Measurements from ENCODE around the gene HENMT1. TPM values are rescaled to one million over a fixed set of nuclear protein-coding genes. Genes with fewer than 3 reads are reported as not detected.

Gene HENMT1
- total RNA-seq, 1 donor from 2014 or later: 0.98 TPM

- H3K4me3 ChIP-seq: no peak overlapping the region
- no peaks in the 10 kb centered on the region for H3K36me3 ChIP-seq
- H3K27ac ChIP-seq: no peak overlapping the region
- peaks cover 12% of the 10 kb centered on the region for H3K4me1 ChIP-seq
- intact Hi-C loops (cut with DNase I): no loop called here
- H3K9me3 ChIP-seq: no peaks in the 10 kb centered on the region
- H3K27me3 ChIP-seq: no peaks in the 10 kb centered on the region
- no peak for DNase-seq (ENCODE audit: extremely low spot score in 2 of 2)
- no peak for TF ChIP-seq POLR2AphosphoS5 (IDR thresholded peaks at IDR 0.05; ENCODE audit: insufficient read depth in 1 of 2, low read depth in 1 of 2)
- TF ChIP-seq POLR2A (IDR thresholded peaks at IDR 0.05): no peak
- TF ChIP-seq CTCF (IDR thresholded peaks at IDR 0.05): no peak
These were observed 51.3 kb downstream of the HENMT1 start for GRCh38 chr1:108609483-108610049.

- Histone ChIP-seq H3K36me3 (no peaks in the 10 kb centered on the region), H3K27me3 (no peaks in the 10 kb centered on the region), H3K27ac (no peak overlapping the region), H3K4me3 (no peak overlapping the region), H3K9me3 (no peaks in the 10 kb centered on the region), H3K4me1 (peaks cover 12% of the 10 kb centered on the region)
- no peak for DNase-seq (ENCODE audit: extremely low spot score in 2 of 2)
- intact Hi-C loops (cut with DNase I): no loop called here
- TF ChIP-seq POLR2AphosphoS5 (IDR thresholded peaks at IDR 0.05; ENCODE audit: insufficient read depth in 1 of 2, low read depth in 1 of 2) (no peak), POLR2A (IDR thresholded peaks at IDR 0.05) (no peak), CTCF (IDR thresholded peaks at IDR 0.05) (no peak)
These were observed 54.4 kb downstream of the HENMT1 start for GRCh38 chr1:108606478-108606877.

- no peaks in the 10 kb centered on the region for H3K27me3 ChIP-seq
- H3K9me3 ChIP-seq: no peaks in the 10 kb centered on the region
- peaks cover 12% of the 10 kb centered on the region for H3K4me1 ChIP-seq
- intact Hi-C loops (cut with DNase I): no loop called here
- TF ChIP-seq POLR2AphosphoS5 (IDR thresholded peaks at IDR 0.05; ENCODE audit: insufficient read depth in 1 of 2, low read depth in 1 of 2) (no peak), POLR2A (IDR thresholded peaks at IDR 0.05) (no peak), CTCF (IDR thresholded peaks at IDR 0.05) (no peak)
- H3K27ac ChIP-seq: no peak overlapping the region
- no peak for DNase-seq (ENCODE audit: extremely low spot score in 2 of 2)
- H3K36me3 ChIP-seq: no peaks in the 10 kb centered on the region
- H3K4me3 ChIP-seq: no peak overlapping the region
These were observed 55.3 kb downstream of the HENMT1 start for GRCh38 chr1:108605633-108606032.

GRCh38 chr1:108601708-108602410, 59.0 kb downstream of the HENMT1 start:
- DNase-seq (ENCODE audit: extremely low spot score in 2 of 2): no peak
- intact Hi-C loops (cut with DNase I): no loop called here
- no peak overlapping the region for H3K4me3 ChIP-seq
- H3K4me1 ChIP-seq: peaks cover under 1% of the 10 kb centered on the region
- H3K36me3 ChIP-seq: no peaks in the 10 kb centered on the region
- TF ChIP-seq POLR2A (IDR thresholded peaks at IDR 0.05) (no peak), POLR2AphosphoS5 (IDR thresholded peaks at IDR 0.05; ENCODE audit: insufficient read depth in 1 of 2, low read depth in 1 of 2) (no peak), CTCF (IDR thresholded peaks at IDR 0.05) (no peak)
- no peaks in the 10 kb centered on the region for H3K27me3 ChIP-seq
- no peak overlapping the region for H3K27ac ChIP-seq
- H3K9me3 ChIP-seq: no peaks in the 10 kb centered on the region

- intact Hi-C loops (cut with DNase I): no loop called here
- Histone ChIP-seq H3K36me3 (no peaks in the 10 kb centered on the region), H3K9me3 (no peaks in the 10 kb centered on the region), H3K27me3 (no peaks in the 10 kb centered on the region), H3K4me1 (peaks cover 10% of the 10 kb centered on the region), H3K27ac (no peak overlapping the region), H3K4me3 (no peak overlapping the region)
- DNase-seq (ENCODE audit: extremely low spot score in 2 of 2): no peak
- no peak for TF ChIP-seq POLR2A (IDR thresholded peaks at IDR 0.05)
- no peak for TF ChIP-seq POLR2AphosphoS5 (IDR thresholded peaks at IDR 0.05; ENCODE audit: insufficient read depth in 1 of 2, low read depth in 1 of 2)
- TF ChIP-seq CTCF (IDR thresholded peaks at IDR 0.05): no peak
These were observed 60.4 kb downstream of the HENMT1 start for GRCh38 chr1:108600504-108600903.

All from vagina (tissue), 2 donors.